Measurements from ENCODE around the gene SH2D5.

The SH2D5 gene

DNA sequence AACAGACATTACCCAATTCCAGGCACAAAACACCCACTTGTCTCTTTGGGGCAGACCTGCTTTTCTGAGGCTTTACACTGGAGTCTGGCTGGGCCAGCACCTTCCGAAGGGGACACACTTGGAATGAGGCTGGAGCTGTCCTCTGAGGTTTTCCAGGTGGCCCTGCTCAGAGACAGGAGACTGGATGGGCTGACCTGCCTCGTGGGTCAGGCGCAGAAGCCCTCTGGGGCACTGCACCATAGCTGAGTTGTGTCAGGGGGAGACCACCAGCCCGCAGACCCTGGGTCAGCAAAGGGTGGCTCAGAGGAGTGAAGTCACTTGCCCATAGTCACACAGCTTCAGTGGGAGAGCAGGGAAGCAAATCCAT, 1.8 kb downstream of the SH2D5 start:
- Histone ChIP-seq H3K23ac (ENCODE audit: low read length) (no peak overlapping the region), H3K4me1 (ENCODE audit: control insufficient read depth in 1 of 2, insufficient read depth in 2 of 2, low read length in 2 of 2) (peaks cover 19 to 23% of the 10 kb centered on the region in 2 experiments), H3K4me3 (ENCODE audit: low read depth, low read length) (no peak overlapping the region), H4K8ac (ENCODE audit: low read depth, low read length) (no peak overlapping the region), H4K12ac (ENCODE audit: low read depth, low read length) (no peak overlapping the region), H3K9ac (ENCODE audit: low read length) (no peak overlapping the region), H3K79me1 (ENCODE audit: low read length) (peaks cover 19% of the 10 kb centered on the region), H2BK12ac (ENCODE audit: low read length) (no peak overlapping the region), H3K36me3 (ENCODE audit: control insufficient read depth in 1 of 2, insufficient read depth in 2 of 2, low read length in 2 of 2) (no peaks in the 10 kb centered on the region), H3K27me3 (ENCODE audit: insufficient read depth, low read length) (peaks cover 25% of the 10 kb centered on the region), H3K27ac (ENCODE audit: low read depth, low read length) (no peak overlapping the region), H2AFZ (ENCODE audit: insufficient read depth, low read length, poor library complexity) (no peak overlapping the region), H4K91ac (ENCODE audit: low read depth, low read length) (no peak overlapping the region), H2BK120ac (ENCODE audit: insufficient read depth, low read length, poor library complexity) (no peak overlapping the region), H3K4me2 (ENCODE audit: low read length) (no peak overlapping the region), H3K4ac (ENCODE audit: low read depth, low read length) (no peak overlapping the region), H3K18ac (ENCODE audit: low read length) (no peak overlapping the region), H3K79me2 (ENCODE audit: control insufficient read depth, insufficient read depth, low read length, poor library complexity) (peaks cover 2% of the 10 kb centered on the region), H2AK5ac (ENCODE audit: low read length) (no peak overlapping the region), H3K14ac (ENCODE audit: low read length) (no peak overlapping the region), H2BK5ac (ENCODE audit: low read depth, low read length, poor library complexity) (no peak overlapping the region), H3K9me3 (ENCODE audit: insufficient read depth, low read depth, low read length) (no peaks in the 10 kb centered on the region)
- no CpG with 5 or more reads among the region's 4 CpGs for WGBS (ENCODE audit: extremely low coverage, insufficient coverage, insufficient read length)
- no peak for DNase-seq

DNA sequence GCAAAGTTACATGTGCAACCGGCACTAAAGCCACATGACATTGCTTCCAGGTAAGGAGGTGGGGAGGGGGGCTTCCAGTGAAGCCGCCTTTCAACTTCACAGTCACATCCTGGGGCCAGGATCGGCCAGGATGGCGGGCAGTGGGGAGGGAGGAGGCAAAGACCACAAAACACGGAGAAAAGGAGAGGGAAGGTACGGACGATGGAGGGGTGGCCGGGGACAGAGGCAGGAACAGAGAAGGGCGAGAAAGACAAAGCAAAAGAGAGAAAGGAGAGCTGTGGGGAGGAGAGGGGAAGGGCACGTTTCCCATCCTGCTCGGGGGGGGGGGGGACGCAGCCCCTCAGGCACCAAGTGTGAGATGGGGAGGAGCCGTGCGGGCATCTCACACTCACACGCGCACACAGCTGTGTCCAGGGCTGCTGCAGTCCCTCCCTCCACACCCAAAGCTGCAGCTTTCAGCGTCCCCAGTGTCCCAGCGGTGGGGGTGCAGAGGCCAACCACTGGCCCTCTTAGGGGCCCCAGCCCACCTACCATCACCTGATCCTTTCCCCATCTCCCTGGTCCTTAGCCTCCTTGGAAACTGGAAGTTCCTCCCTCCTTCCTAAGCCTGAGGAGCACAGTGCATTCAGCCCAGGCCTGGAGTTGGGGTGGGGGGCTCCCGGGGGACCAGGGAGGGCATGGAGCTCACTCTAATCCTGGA, 2.4 kb downstream of the SH2D5 start:
- no peak overlapping the region for H3K4ac ChIP-seq (ENCODE audit: low read depth, low read length)
- peaks cover 19 to 23% of the 10 kb centered on the region in 2 experiments for H3K4me1 ChIP-seq (ENCODE audit: control insufficient read depth in 1 of 2, insufficient read depth in 2 of 2, low read length in 2 of 2)
- H3K14ac ChIP-seq (ENCODE audit: low read length) = no peak overlapping the region
- H3K27me3 ChIP-seq (ENCODE audit: insufficient read depth, low read length) = peaks cover 25% of the 10 kb centered on the region
- H2AFZ ChIP-seq (ENCODE audit: insufficient read depth, low read length, poor library complexity) = no peak overlapping the region
- H3K23ac ChIP-seq (ENCODE audit: low read length) = no peak overlapping the region
- no peak overlapping the region for H2BK12ac ChIP-seq (ENCODE audit: low read length)
- DNase-seq = no peak
- no peak overlapping the region for H3K4me3 ChIP-seq (ENCODE audit: low read depth, low read length)
- no peak overlapping the region for H4K8ac ChIP-seq (ENCODE audit: low read depth, low read length)
- WGBS (ENCODE audit: extremely low coverage, insufficient coverage, insufficient read length) = no CpG with 5 or more reads among the region's 19 CpGs
- no peak overlapping the region for H2BK120ac ChIP-seq (ENCODE audit: insufficient read depth, low read length, poor library complexity)
- peak overlapping the region; percentile 2 for H4K91ac ChIP-seq (ENCODE audit: low read depth, low read length)
- no peak overlapping the region for H2BK5ac ChIP-seq (ENCODE audit: low read depth, low read length, poor library complexity)
- H3K79me1 ChIP-seq (ENCODE audit: low read length) = peaks cover 19% of the 10 kb centered on the region
- H2AK5ac ChIP-seq (ENCODE audit: low read length) = no peak overlapping the region
- H3K9ac ChIP-seq (ENCODE audit: low read length) = no peak overlapping the region
- no peak overlapping the region for H3K27ac ChIP-seq (ENCODE audit: low read depth, low read length)
- no peaks in the 10 kb centered on the region for H3K36me3 ChIP-seq (ENCODE audit: control insufficient read depth in 1 of 2, insufficient read depth in 2 of 2, low read length in 2 of 2)
- peaks cover 2% of the 10 kb centered on the region for H3K79me2 ChIP-seq (ENCODE audit: control insufficient read depth, insufficient read depth, low read length, poor library complexity)
- H3K18ac ChIP-seq (ENCODE audit: low read length) = no peak overlapping the region
- no peak overlapping the region for H3K4me2 ChIP-seq (ENCODE audit: low read length)
- no peak overlapping the region for H4K12ac ChIP-seq (ENCODE audit: low read depth, low read length)
- H3K9me3 ChIP-seq (ENCODE audit: insufficient read depth, low read depth, low read length) = no peaks in the 10 kb centered on the region

DNA sequence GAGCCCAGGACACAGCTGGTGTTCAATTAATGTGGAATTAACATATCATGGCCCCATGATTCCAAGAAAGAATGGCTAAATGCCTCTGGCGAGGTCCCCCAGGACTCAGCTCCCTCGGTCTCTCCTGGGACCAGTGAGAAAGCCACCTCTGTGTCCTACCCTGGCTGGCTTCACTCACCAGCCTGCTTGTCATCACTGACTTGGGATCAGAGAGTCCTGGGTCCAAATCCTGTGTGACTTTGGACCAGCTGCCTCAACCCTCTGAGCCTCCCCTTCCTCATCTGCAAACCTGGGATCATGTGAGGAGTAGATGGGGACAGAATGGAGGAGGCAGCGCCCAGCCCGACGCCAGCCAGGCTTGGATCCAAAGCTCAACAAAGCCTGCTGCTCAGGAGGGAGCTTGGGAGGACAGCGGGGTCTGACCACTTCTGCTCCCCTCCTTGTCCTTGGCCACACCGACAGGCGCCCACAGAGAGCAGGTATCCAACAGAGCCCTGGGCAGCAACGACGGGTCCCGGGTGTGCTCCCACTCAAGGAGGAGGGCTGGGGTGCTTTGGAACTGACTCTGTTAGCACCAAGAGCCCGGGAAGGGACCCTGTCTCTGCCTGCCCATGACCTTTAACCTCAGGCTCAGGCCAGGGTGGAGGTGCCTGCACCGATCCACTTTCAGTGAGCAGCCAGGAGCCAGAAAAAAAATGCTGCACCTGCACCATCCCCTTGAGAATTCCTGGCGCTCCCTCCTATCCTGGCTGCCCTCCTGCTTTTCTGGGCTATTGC, 3.2 kb downstream of the SH2D5 start:
- Histone ChIP-seq H3K27ac (ENCODE audit: low read depth, low read length) (no peak overlapping the region), H3K27me3 (ENCODE audit: insufficient read depth, low read length) (peaks cover 25% of the 10 kb centered on the region), H3K79me1 (ENCODE audit: low read length) (peaks cover 19% of the 10 kb centered on the region), H2BK120ac (ENCODE audit: insufficient read depth, low read length, poor library complexity) (peak overlapping the region; percentile 13), H3K4me2 (ENCODE audit: low read length) (no peak overlapping the region), H3K9ac (ENCODE audit: low read length) (no peak overlapping the region), H3K79me2 (ENCODE audit: control insufficient read depth, insufficient read depth, low read length, poor library complexity) (peaks cover 2% of the 10 kb centered on the region), H3K4me3 (ENCODE audit: low read depth, low read length) (no peak overlapping the region), H3K18ac (ENCODE audit: low read length) (no peak overlapping the region), H3K9me3 (ENCODE audit: insufficient read depth, low read depth, low read length) (no peaks in the 10 kb centered on the region), H4K91ac (ENCODE audit: low read depth, low read length) (peak overlapping the region; percentile 41), H2BK12ac (ENCODE audit: low read length) (peak overlapping the region; percentile 37), H3K14ac (ENCODE audit: low read length) (peak overlapping the region; percentile 49), H2AFZ (ENCODE audit: insufficient read depth, low read length, poor library complexity) (no peak overlapping the region), H3K4ac (ENCODE audit: low read depth, low read length) (no peak overlapping the region), H3K23ac (ENCODE audit: low read length) (no peak overlapping the region), H3K4me1 (ENCODE audit: control insufficient read depth in 1 of 2, insufficient read depth in 2 of 2, low read length in 2 of 2) (peaks cover 19 to 23% of the 10 kb centered on the region in 2 experiments), H4K12ac (ENCODE audit: low read depth, low read length) (no peak overlapping the region), H3K36me3 (ENCODE audit: control insufficient read depth in 1 of 2, insufficient read depth in 2 of 2, low read length in 2 of 2) (no peaks in the 10 kb centered on the region), H4K8ac (ENCODE audit: low read depth, low read length) (no peak overlapping the region), H2BK5ac (ENCODE audit: low read depth, low read length, poor library complexity) (no peak overlapping the region), H2AK5ac (ENCODE audit: low read length) (peak overlapping the region; percentile 39)
- no CpG with 5 or more reads among the region's 14 CpGs for WGBS (ENCODE audit: extremely low coverage, insufficient coverage, insufficient read length)
- no peak for DNase-seq

DNA sequence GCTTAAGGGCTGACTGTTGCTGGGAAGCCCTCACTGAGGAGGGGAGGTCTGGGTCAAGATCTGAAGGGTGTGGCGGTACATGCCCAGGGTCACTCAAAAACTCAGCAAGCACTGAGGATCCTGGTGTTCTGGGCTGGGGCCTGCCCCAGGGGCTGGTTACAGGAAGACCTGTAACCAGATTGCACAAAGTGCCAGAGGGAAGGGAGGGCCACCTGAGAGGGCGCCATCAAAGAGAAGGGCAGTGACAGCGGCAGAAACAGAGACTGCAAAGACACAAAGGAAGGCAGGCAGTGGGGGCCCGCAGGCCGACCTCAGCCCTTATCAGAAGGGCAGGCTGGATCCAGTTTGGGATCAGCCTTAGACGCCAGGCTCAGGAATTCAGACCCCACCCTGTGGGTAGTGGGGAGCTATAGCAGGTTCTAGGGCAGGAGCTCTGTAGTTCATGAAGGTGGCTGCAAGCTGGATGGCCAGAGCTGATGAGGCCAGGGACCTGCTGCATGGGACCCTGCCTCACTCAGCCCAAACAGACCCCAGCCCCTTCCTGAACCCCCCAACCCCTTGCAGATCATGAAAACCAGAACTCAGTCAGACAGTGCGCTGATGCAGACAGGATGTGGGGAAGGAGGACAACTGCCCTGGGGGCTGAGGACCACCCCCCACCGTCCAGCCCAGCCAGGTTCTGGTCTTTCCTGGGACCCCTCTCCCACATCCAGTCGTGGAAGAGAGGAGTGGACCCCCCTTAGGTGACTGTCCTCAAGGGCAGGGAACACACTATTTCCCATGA, 3.9 kb downstream of the SH2D5 start:
- DNase-seq = peak; percentile 65 to 73
- H3K4me1 ChIP-seq (ENCODE audit: control insufficient read depth in 1 of 2, insufficient read depth in 2 of 2, low read length in 2 of 2) = peaks cover 19 to 23% of the 10 kb centered on the region in 2 experiments
- H3K79me1 ChIP-seq (ENCODE audit: low read length) = peaks cover 19% of the 10 kb centered on the region
- no peak overlapping the region for H2BK5ac ChIP-seq (ENCODE audit: low read depth, low read length, poor library complexity)
- no peak overlapping the region for H3K23ac ChIP-seq (ENCODE audit: low read length)
- no peak overlapping the region for H4K8ac ChIP-seq (ENCODE audit: low read depth, low read length)
- H4K12ac ChIP-seq (ENCODE audit: low read depth, low read length) = no peak overlapping the region
- no peak overlapping the region for H3K4ac ChIP-seq (ENCODE audit: low read depth, low read length)
- H2BK12ac ChIP-seq (ENCODE audit: low read length) = no peak overlapping the region
- peaks cover 25% of the 10 kb centered on the region for H3K27me3 ChIP-seq (ENCODE audit: insufficient read depth, low read length)
- H2BK120ac ChIP-seq (ENCODE audit: insufficient read depth, low read length, poor library complexity) = peak overlapping the region; percentile 13
- H3K14ac ChIP-seq (ENCODE audit: low read length) = no peak overlapping the region
- H3K18ac ChIP-seq (ENCODE audit: low read length) = no peak overlapping the region
- H3K79me2 ChIP-seq (ENCODE audit: control insufficient read depth, insufficient read depth, low read length, poor library complexity) = peaks cover 2% of the 10 kb centered on the region
- no peak overlapping the region for H3K27ac ChIP-seq (ENCODE audit: low read depth, low read length)
- no peaks in the 10 kb centered on the region for H3K36me3 ChIP-seq (ENCODE audit: control insufficient read depth in 1 of 2, insufficient read depth in 2 of 2, low read length in 2 of 2)
- H2AK5ac ChIP-seq (ENCODE audit: low read length) = no peak overlapping the region
- H3K9me3 ChIP-seq (ENCODE audit: insufficient read depth, low read depth, low read length) = no peaks in the 10 kb centered on the region
- H4K91ac ChIP-seq (ENCODE audit: low read depth, low read length) = peak overlapping the region; percentile 41
- H3K4me3 ChIP-seq (ENCODE audit: low read depth, low read length) = no peak overlapping the region
- WGBS (ENCODE audit: extremely low coverage, insufficient coverage, insufficient read length) = no CpG with 5 or more reads among the region's 9 CpGs
- H3K9ac ChIP-seq (ENCODE audit: low read length) = no peak overlapping the region
- H3K4me2 ChIP-seq (ENCODE audit: low read length) = no peak overlapping the region
- H2AFZ ChIP-seq (ENCODE audit: insufficient read depth, low read length, poor library complexity) = no peak overlapping the region
